RPMI7951 (cell line): Measurements from ENCODE around the gene OR10R2. TPM values are rescaled to one million over a fixed set of nuclear protein-coding genes. Genes with fewer than 3 reads are reported as not detected.

Source experiments
- DNase-seq: peaks from one replicate; pipeline ENCODE4 v3.0.0-alpha.2; 2012; ENCODE audit warnings: low read depth
- total RNA-seq: library from RNA; depleted of rRNA; stranded (reverse); fragments of >200 nt; shearing (Covaris generic); gene quantifications from 2 replicates; pipeline ENCODE4 v1.2.3, GENCODE V29; 2014; rRNA removed

Gene OR10R2
- total RNA-seq, 1 experiment from 2014 or later, result not detected

DNA sequence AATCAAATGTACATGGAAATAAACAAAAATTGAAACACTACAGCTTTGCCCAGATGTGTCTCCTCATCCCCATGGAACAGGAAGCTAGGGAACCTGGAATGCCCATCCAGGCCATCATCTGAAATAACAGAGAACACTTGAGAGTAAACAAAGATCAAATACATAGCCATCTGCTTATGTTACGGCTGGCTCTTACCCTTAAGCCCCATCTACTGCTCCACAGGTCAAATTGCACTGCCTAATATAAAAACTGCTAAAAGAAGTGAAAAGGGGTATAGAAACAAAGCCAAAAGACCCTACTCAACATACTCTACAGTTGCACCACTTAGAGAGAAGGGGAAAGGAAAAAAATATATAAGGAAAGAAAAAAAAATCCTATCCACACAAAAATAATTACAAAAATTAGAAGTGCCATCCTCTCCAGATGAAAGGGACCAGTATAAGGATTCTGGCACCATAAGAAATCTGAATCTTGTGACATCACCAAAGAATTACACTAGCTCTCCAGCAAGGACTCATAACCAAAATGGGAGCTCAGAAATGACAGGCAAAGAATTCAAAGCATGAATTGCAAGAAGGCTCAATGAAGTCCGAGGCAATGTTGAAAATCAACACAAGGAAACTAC lies 55.3 kb downstream of the OR10R2 start:
- DNase-seq, result peak; percentile 41

Other genes with a start within 250 kb of the OR10R2 start
- not detected in 2 replicates for gene CD1A, start 217.8 kb upstream of the OR10R2 start, total RNA-seq
- not detected in 2 replicates for gene CD1C, start 182.3 kb upstream of the OR10R2 start, total RNA-seq
- gene CD1B, start 140.7 kb upstream of the OR10R2 start, total RNA-seq, result not detected in 2 replicates
- gene CD1E, start 118.3 kb upstream of the OR10R2 start, total RNA-seq, result not detected in 2 replicates
- gene OR10T2, start 72.8 kb upstream of the OR10R2 start, total RNA-seq, result not detected in 2 replicates
- gene OR10K2, start 46.0 kb upstream of the OR10R2 start, total RNA-seq, result not detected in 2 replicates
- not detected in 2 replicates for gene OR10K1, start 10.4 kb upstream of the OR10R2 start, total RNA-seq
- not detected in 2 replicates for gene OR6Y1, start 82.2 kb downstream of the OR10R2 start, total RNA-seq
- gene OR6P1, start 98.4 kb downstream of the OR10R2 start, total RNA-seq, result not detected in 2 replicates
- gene OR10X1, start 107.7 kb downstream of the OR10R2 start, total RNA-seq, result not detected in 2 replicates
- not detected in 2 replicates for gene OR10Z1, start 133.0 kb downstream of the OR10R2 start, total RNA-seq
- gene SPTA1, start 214.5 kb downstream of the OR10R2 start, total RNA-seq, result not detected in 2 replicates
- not detected in 2 replicates for gene OR6K2, start 228.4 kb downstream of the OR10R2 start, total RNA-seq
- not detected in 2 replicates for gene OR6K3, start 248.5 kb downstream of the OR10R2 start, total RNA-seq